K562 (cell line): Measurements from ENCODE around the gene TREH. TPM values are rescaled to one million over a fixed set of nuclear protein-coding genes. Genes with fewer than 3 reads are reported as not detected.

ENCODE experiments used
- ATAC-seq: fragments of 200-7000 bp; cut with Tn5 transposase; 3 replicates; pipeline ENCODE4 v1.9.1; 2020; ENCODE audit warnings: moderate library complexity
- BruUV-seq: library from RNA; stranded (reverse); fragments of 400-500 nt; replicated peaks from 2 replicates; lab custom pipeline; 2021; lab: Mats Ljungman, UMichigan
- CTCF ChIA-PET: fragments of 300-600 bp; formaldehyde crosslinking; extraction: SDS; loops from one replicate; lab custom pipeline; 2021; ENCODE audit warnings: low intra/inter-chr PET ratio; lab: Yijun Ruan, JAX
- POLR2A ChIA-PET: fragments of 300-600, 350-650 bp; sonication (Branson Sonifier 250); formaldehyde crosslinking; extraction: SDS; loops from one replicate; lab custom pipeline; 2021; ENCODE audit warnings: antibody characterized with exemption, inconsistent platforms; lab: Yijun Ruan, JAX
- DNase-seq, 4 experiments: peaks; one replicate each; pipeline versions ENCODE4 v3.0.0 to v3.0.0-alpha.2; 2011 to 2018; ENCODE audit warnings: low spot score in 3 of 4, mixed read lengths in 3 of 4; ENCODE audit errors: extremely low read depth in 1 of 4
- FAIRE-seq: peaks from 2 replicates; lab custom pipeline; 2011; peaks lifted over from hg19 to GRCh38; lab: Jason Lieb, UNC
- H2AFZ ChIP-seq: 2 replicates; pipeline ENCODE4 v1.6.0; 2011; ENCODE audit warnings: low read depth, low read length, control low read depth, inconsistent platforms
- H3K27ac ChIP-seq: fragments of 200-600 bp; 3 replicates; pipeline ENCODE4 v1.8.0; 2011; ENCODE audit warnings: low read depth, mild to moderate bottlenecking, control low read depth, inconsistent platforms, low read length, moderate library complexity, mixed read lengths; ENCODE audit errors: extremely low read depth
- H3K27me3 ChIP-seq, 2 experiments: fragments of 300-600 bp in 1 of 2; 2 replicates in 1 of 2; 3 replicates in 1 of 2; pipeline versions ENCODE4 v1.6.0 to v1.8.0; 2011; ENCODE audit warnings: inconsistent platforms in 2 of 2, low read length in 2 of 2, mild to moderate bottlenecking in 1 of 2, mixed read lengths in 1 of 2, moderate library complexity in 1 of 2; ENCODE audit not compliant: control insufficient read depth in 2 of 2, insufficient read depth in 2 of 2
- H3K36me3 ChIP-seq: fragments of 300-600 bp; 3 replicates; pipeline ENCODE4 v1.8.0; 2011; ENCODE audit warnings: mild to moderate bottlenecking, low read length, inconsistent platforms; ENCODE audit not compliant: control insufficient read depth, insufficient read depth
- H3K4me1 ChIP-seq, 2 experiments: fragments of 200-600 bp in 1 of 2; replicated peaks in 1 of 2; 2 replicates in 1 of 2; 3 replicates in 1 of 2; pipeline versions ENCODE4 v1.5.1 to v1.8.0; 2011; ENCODE audit warnings: inconsistent platforms in 2 of 2, low read length in 2 of 2, mild to moderate bottlenecking in 1 of 2, mixed read lengths in 1 of 2, moderate library complexity in 1 of 2; ENCODE audit not compliant: control insufficient read depth in 2 of 2, insufficient read depth in 2 of 2
- H3K4me2 ChIP-seq: 2 replicates; pipeline ENCODE4 v1.6.1; 2011; ENCODE audit warnings: low read length, control low read depth, inconsistent platforms, mixed read lengths; ENCODE audit not compliant: insufficient read depth
- H3K4me3 ChIP-seq: fragments of 200-600 bp; sonication (generic), shearing (Covaris generic); 2 replicates; pipeline ENCODE4 v1.5.1; 2016; ENCODE audit warnings: control low read depth, inconsistent platforms
- H3K79me2 ChIP-seq: fragments of 200-600 bp; 3 replicates; pipeline ENCODE4 v1.8.0; 2011; ENCODE audit warnings: low read length, inconsistent platforms; ENCODE audit not compliant: control insufficient read depth, insufficient read depth
- H3K9ac ChIP-seq, 2 experiments: 2 replicates each; pipeline versions ENCODE4 v1.6.0 to v1.6.1; 2011; ENCODE audit warnings: low read depth in 2 of 2, low read length in 2 of 2, control low read depth in 1 of 2, inconsistent platforms in 1 of 2, mild to moderate bottlenecking in 1 of 2, mixed read lengths in 1 of 2; ENCODE audit not compliant: insufficient read depth in 1 of 2
- H3K9me1 ChIP-seq: one replicate; pipeline ENCODE4 v1.6.0; 2011; ENCODE audit warnings: inconsistent platforms, mild to moderate bottlenecking, low read length, moderate library complexity; ENCODE audit not compliant: control insufficient read depth, insufficient read depth
- H3K9me3 ChIP-seq: replicated peaks from 2 replicates; pipeline ENCODE4 v1.5.1; 2011; ENCODE audit warnings: low read depth, low read length, inconsistent platforms; ENCODE audit not compliant: control insufficient read depth, insufficient read depth
- H4K20me1 ChIP-seq: replicated peaks from 2 replicates; pipeline ENCODE4 v1.6.1; 2011; ENCODE audit warnings: low read length, inconsistent platforms, mixed read lengths; ENCODE audit not compliant: control insufficient read depth, insufficient read depth
- HNRNPUL1 ChIP-seq: fragments of 200-400 bp; formaldehyde crosslinking; IDR thresholded peaks from 2 replicates; pipeline ENCODE4 v1.6.1; 2017; ENCODE audit warnings: low read length
- RNF2 ChIP-seq: sonication (generic); IDR thresholded peaks from 2 replicates; pipeline ENCODE4 v1.6.1; 2016
- SMC3 ChIP-seq: conservative IDR thresholded peaks from 2 replicates; pipeline ENCODE4 v1.6.1; 2011; ENCODE audit warnings: low read depth, low read length, improper control_type of control experiment; ENCODE audit not compliant: insufficient read depth
- TRIM28 ChIP-seq: fragments of 450-650 bp; IDR thresholded peaks from 2 replicates; pipeline ENCODE4 v1.6.1; 2017
- ZNF785 ChIP-seq: fragments of 250-450 bp; sonication (Bioruptor Pico); IDR thresholded peaks from 2 replicates; pipeline ENCODE4 v1.4.0; 2020; ENCODE audit warnings: mild to moderate bottlenecking
- ZNF830 ChIP-seq: fragments of 250-450 bp; sonication (Bioruptor Pico); IDR thresholded peaks from 2 replicates; pipeline ENCODE4 v1.5.0; 2021; ENCODE audit warnings: mild to moderate bottlenecking
- WGBS: fragments of 100-300 bp; shearing (Covaris generic); methylation state at CpG from one replicate; pipeline ENCODE4 v1.1.6; 2016; ENCODE audit warnings: low coverage, mixed read lengths; ENCODE audit not compliant: insufficient coverage; ENCODE audit errors: missing lambda C conversion rate; 5-methylcytosine and 5-hydroxymethylcytosine counted together
- in situ Hi-C: fragments of 300-500 bp; cut with MboI; formaldehyde crosslinking; loops from 4 replicates; pipeline ENCODE4 v1.15.0; 2018; ENCODE audit warnings: inconsistent platforms, mixed read lengths
- intact Hi-C: fragments of 100-400 bp; cut with micrococcal nuclease; formaldehyde crosslinking; loops from 2 replicates; pipeline ENCODE4 v1.14.2; 2022
- polyA plus RNA-seq, 8 experiments: library from polyadenylated mRNA; depleted of rRNA in 4 of 8; stranded (reverse) in 5 of 8; unstranded in 3 of 8; fragments of >200 nt; fragmentation: Nextera tagmentation in 2 of 8; fragmentation: Illumina TruSeq in 1 of 8; extraction: Ambion mirVana in 2 of 8; extraction: Trizol in 1 of 8; gene quantifications; 2 replicates each; pipeline versions ENCODE4 v1.2.1 to v1.2.3, GENCODE V29; 2011 to 2014; ENCODE audit warnings: inconsistent platforms in 1 of 8, missing spikeins in 1 of 8
- total RNA-seq, 7 experiments: library from RNA; depleted of rRNA in 6 of 7; stranded (reverse); fragments of >200 nt in 6 of 7; fragmentation: Illumina TruSeq in 2 of 7; extraction: Trizol in 2 of 7; gene quantifications; 2 replicates each; pipeline versions ENCODE4 v1.2.1 to v1.2.3, GENCODE V29; 2011 to 2021; ENCODE audit warnings: low replicate concordance in 1 of 7
- TF ChIP-seq, protein P1 (sequence below), 2 experiments: fragments of 450-650 bp; formaldehyde crosslinking in 1 of 2; IDR thresholded peaks; 2 replicates each; pipeline versions ENCODE4 v1.4.0 to v1.6.1; 2014 to 2020; ENCODE audit warnings: mild to moderate bottlenecking in 2 of 2, borderline replicate concordance in 1 of 2, low read depth in 1 of 2
- TF ChIP-seq, protein P2 (sequence below): fragments of 450-650 bp; formaldehyde crosslinking; IDR thresholded peaks from 2 replicates; pipeline ENCODE4 v1.4.0; 2020; ENCODE audit warnings: mild to moderate bottlenecking, moderate library complexity
- TF ChIP-seq, protein P3 (sequence below), 2 experiments: IDR thresholded peaks; 2 replicates each; pipeline ENCODE4 v1.6.1; 2011; ENCODE audit warnings: borderline replicate concordance in 1 of 2, control low read depth in 1 of 2, low read depth in 1 of 2, low read length in 1 of 2, mild to moderate bottlenecking in 1 of 2, mixed read lengths in 1 of 2, moderate library complexity in 1 of 2; ENCODE audit not compliant: insufficient read depth in 1 of 2, insufficient read length in 1 of 2, poor library complexity in 1 of 2, severe bottlenecking in 1 of 2; ENCODE audit errors: extremely low read depth in 1 of 2

The TREH gene
- total and polyA plus RNA-seq, 9 of the 15 experiments (the other 6 are each of a cell fraction or from before 2014, with no cell fraction given) = 0.09 to 0.20 (median 0.11) TPM; not detected in 6

GRCh38 chr11:118629761-118630661 lies 49.4 kb downstream of the TREH start:
- POLR2A ChIA-PET = interaction anchor here (0.8 to 1.1 kb wide), 2 partner anchors 18 to 283 kb away, joined by 3 to 5 read pairs; no protein-coding TSS in a partner anchor
- Histone ChIP-seq H3K79me2 (no peaks in the 10 kb centered on the region), H3K36me3 (peaks cover 35% of the 10 kb centered on the region; the same call in 2 of the 3 replicates), H3K4me3 (no peak overlapping the region), H3K9ac (peak overlapping the region in 1 of 2 experiments; percentile 76; a peak in 1 of 4 replicates), H3K9me1 (peaks cover 3% of the 10 kb centered on the region), H3K4me1 (peaks cover 16 to 37% of the 10 kb centered on the region in 2 experiments; a peak in 4 of 5 replicates), H3K27ac (no peak overlapping the region), H4K20me1 (peaks cover 5% of the 10 kb centered on the region; the same call in 1 of the 2 replicates), H2AFZ (no peak overlapping the region), H3K27me3 (no peaks in the 10 kb centered on the region), H3K4me2 (no peak overlapping the region), H3K9me3 (no peaks in the 10 kb centered on the region)
- WGBS = 62% methylated on average over 5 of the region's 6 CpGs
- CTCF ChIA-PET = no interaction called here
- ATAC-seq (no peak), DNase-seq (no peak), FAIRE-seq (no peak)
- no TSS peak for BruUV-seq
- in situ Hi-C loops (no loop called here), intact Hi-C loops (no loop called here)
- TF ChIP-seq, protein P1, sequence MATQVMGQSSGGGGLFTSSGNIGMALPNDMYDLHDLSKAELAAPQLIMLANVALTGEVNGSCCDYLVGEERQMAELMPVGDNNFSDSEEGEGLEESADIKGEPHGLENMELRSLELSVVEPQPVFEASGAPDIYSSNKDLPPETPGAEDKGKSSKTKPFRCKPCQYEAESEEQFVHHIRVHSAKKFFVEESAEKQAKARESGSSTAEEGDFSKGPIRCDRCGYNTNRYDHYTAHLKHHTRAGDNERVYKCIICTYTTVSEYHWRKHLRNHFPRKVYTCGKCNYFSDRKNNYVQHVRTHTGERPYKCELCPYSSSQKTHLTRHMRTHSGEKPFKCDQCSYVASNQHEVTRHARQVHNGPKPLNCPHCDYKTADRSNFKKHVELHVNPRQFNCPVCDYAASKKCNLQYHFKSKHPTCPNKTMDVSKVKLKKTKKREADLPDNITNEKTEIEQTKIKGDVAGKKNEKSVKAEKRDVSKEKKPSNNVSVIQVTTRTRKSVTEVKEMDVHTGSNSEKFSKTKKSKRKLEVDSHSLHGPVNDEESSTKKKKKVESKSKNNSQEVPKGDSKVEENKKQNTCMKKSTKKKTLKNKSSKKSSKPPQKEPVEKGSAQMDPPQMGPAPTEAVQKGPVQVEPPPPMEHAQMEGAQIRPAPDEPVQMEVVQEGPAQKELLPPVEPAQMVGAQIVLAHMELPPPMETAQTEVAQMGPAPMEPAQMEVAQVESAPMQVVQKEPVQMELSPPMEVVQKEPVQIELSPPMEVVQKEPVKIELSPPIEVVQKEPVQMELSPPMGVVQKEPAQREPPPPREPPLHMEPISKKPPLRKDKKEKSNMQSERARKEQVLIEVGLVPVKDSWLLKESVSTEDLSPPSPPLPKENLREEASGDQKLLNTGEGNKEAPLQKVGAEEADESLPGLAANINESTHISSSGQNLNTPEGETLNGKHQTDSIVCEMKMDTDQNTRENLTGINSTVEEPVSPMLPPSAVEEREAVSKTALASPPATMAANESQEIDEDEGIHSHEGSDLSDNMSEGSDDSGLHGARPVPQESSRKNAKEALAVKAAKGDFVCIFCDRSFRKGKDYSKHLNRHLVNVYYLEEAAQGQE (IDR thresholded peaks at IDR 0.05; ENCODE audit: borderline replicate concordance) = no peak
- TF ChIP-seq, protein P1 (CRISPR knock-in tag; IDR thresholded peaks at IDR 0.05; ENCODE audit: low read depth) = no peak
- TF ChIP-seq SMC3 (no peak), ZNF830 (CRISPR knock-in tag) (no peak), HNRNPUL1 (no peak), RNF2 (no peak), TRIM28 (no peak), ZNF785 (CRISPR knock-in tag) (no peak)
- TF ChIP-seq, protein P2, sequence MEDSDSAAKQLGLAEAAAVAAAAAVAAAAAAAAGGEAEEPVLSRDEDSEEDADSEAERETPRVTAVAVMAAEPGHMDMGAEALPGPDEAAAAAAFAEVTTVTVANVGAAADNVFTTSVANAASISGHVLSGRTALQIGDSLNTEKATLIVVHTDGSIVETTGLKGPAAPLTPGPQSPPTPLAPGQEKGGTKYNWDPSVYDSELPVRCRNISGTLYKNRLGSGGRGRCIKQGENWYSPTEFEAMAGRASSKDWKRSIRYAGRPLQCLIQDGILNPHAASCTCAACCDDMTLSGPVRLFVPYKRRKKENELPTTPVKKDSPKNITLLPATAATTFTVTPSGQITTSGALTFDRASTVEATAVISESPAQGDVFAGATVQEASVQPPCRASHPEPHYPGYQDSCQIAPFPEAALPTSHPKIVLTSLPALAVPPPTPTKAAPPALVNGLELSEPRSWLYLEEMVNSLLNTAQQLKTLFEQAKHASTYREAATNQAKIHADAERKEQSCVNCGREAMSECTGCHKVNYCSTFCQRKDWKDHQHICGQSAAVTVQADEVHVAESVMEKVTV (CRISPR knock-in tag) = no peak
- TF ChIP-seq, protein P3, sequence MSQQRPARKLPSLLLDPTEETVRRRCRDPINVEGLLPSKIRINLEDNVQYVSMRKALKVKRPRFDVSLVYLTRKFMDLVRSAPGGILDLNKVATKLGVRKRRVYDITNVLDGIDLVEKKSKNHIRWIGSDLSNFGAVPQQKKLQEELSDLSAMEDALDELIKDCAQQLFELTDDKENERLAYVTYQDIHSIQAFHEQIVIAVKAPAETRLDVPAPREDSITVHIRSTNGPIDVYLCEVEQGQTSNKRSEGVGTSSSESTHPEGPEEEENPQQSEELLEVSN (IDR thresholded peaks at IDR 0.05; ENCODE audit: borderline replicate concordance in 1 of 2, extremely low read depth in 1 of 2, insufficient read depth in 1 of 2, insufficient read length in 1 of 2, low read depth in 1 of 2, low read length in 1 of 2, poor library complexity in 1 of 2, severe bottlenecking in 1 of 2) = no peak
